ENCODE data around the gene PIGR. TPM values are rescaled to one million over a fixed set of nuclear protein-coding genes. Genes with fewer than 3 reads are reported as not detected.

The PIGR gene
- total and polyA plus RNA-seq, 10 of the 15 experiments (the other 5 are each of a cell fraction or from before 2014, with no cell fraction given): 0.96 to 7.6 (median 1.8) TPM

- TF ChIP-seq SRF (IDR thresholded peaks at IDR 0.05; ENCODE audit: low read depth in 2 of 2, low read length in 2 of 2) (no peak), CHD2 (IDR thresholded peaks at IDR 0.05; ENCODE audit: borderline replicate concordance, low read depth, low read length) (no peak), GABPA (IDR thresholded peaks at IDR 0.05; ENCODE audit: low read depth) (no peak)
These were observed 32.0 kb upstream of the PIGR start (continued) for GRCh38 chr1:206978259-206978658.

GRCh38 chr1:206975306-206975705 lies 29.0 kb upstream of the PIGR start:
- H3K9ac ChIP-seq (ENCODE audit: control insufficient read depth, insufficient read depth, low read length): no peak overlapping the region
- no TSS peak for BruUV-seq (replicated peaks)
- H3K9me3 ChIP-seq (replicated peaks; ENCODE audit: control insufficient read depth, insufficient read depth, low read length): no peaks in the 10 kb centered on the region
- no peaks in the 10 kb centered on the region for H3K36me3 ChIP-seq (ENCODE audit: control insufficient read depth in 2 of 2, insufficient read depth in 2 of 2, low read length in 1 of 2)
- no peaks in the 10 kb centered on the region for H3K27me3 ChIP-seq (replicated peaks in 1 of 2; ENCODE audit: control insufficient read depth in 2 of 2, insufficient read depth in 2 of 2, low read length in 1 of 2)
- H3K4me2 ChIP-seq (ENCODE audit: control insufficient read depth, insufficient read depth): no peak overlapping the region
- peaks cover 12% of the 10 kb centered on the region for H3K4me1 ChIP-seq (ENCODE audit: control insufficient read depth, insufficient read depth, low read length)
- SMC1A ChIA-PET (ENCODE audit: uncharacterized antibody, unreplicated experiment): no interaction called here
- ATAC-seq (no peak), DNase-seq (ENCODE audit: low read depth, low spot score) (no peak), FAIRE-seq (no peak)
- intact Hi-C loops (cut with micrococcal nuclease; ENCODE audit: unreplicated experiment) (no loop called here), in situ Hi-C loops (cut with MboI) (loop anchor here (5.0 kb wide), 1 partner anchor 248 kb away; no protein-coding TSS in a partner anchor)
- H3K79me2 ChIP-seq (ENCODE audit: control insufficient read depth, insufficient read depth, low read length): no peaks in the 10 kb centered on the region
- WGBS (ENCODE audit: insufficient coverage, insufficient replicate concordance, low lambda C conversion rate, missing lambda C conversion rate): 100% methylated on average over 1 of the region's 1 CpG
- CTCF ChIA-PET: interaction anchor here (1.3 to 12.2 kb wide), 4 partner anchors 41 to 344 kb away, joined by 3 to 314 read pairs (median 152); no protein-coding TSS in a partner anchor
- no peaks in the 10 kb centered on the region for H4K20me1 ChIP-seq (ENCODE audit: control insufficient read depth, insufficient read depth)
- no peak overlapping the region for H2AFZ ChIP-seq (ENCODE audit: control insufficient read depth, low read depth, low read length)
- RAD21 ChIA-PET (ENCODE audit: unreplicated experiment): interaction anchor here (2.3 kb wide), 1 partner anchor 63 kb away, joined by 7 read pairs; no protein-coding TSS in a partner anchor
- H3K4me3 ChIP-seq: no peak overlapping the region
- POLR2A ChIA-PET: interaction anchor here (0.6 kb wide), 1 partner anchor 49 kb away, joined by 3 read pairs; no protein-coding TSS in a partner anchor
- no peak overlapping the region for H3K27ac ChIP-seq (ENCODE audit: control insufficient read depth, insufficient read depth)
- TF ChIP-seq NFYA (IDR thresholded peaks at IDR 0.05; ENCODE audit: borderline replicate concordance, low read depth, low read length) (no peak), SKIL (IDR thresholded peaks at IDR 0.05; ENCODE audit: low read depth, poor library complexity, severe bottlenecking) (no peak), NR2C1 (IDR thresholded peaks at IDR 0.05) (no peak), BMI1 (IDR thresholded peaks at IDR 0.05; ENCODE audit: borderline replicate concordance) (no peak), TCF12 (IDR thresholded peaks at IDR 0.05; ENCODE audit: low read depth, low read length) (no peak), ZBTB33 (IDR thresholded peaks at IDR 0.05) (no peak), TCF7 (IDR thresholded peaks at IDR 0.05; ENCODE audit: borderline replicate concordance) (no peak), SRF (IDR thresholded peaks at IDR 0.05; ENCODE audit: low read depth in 2 of 2, low read length in 2 of 2) (no peak), E2F4 (IDR thresholded peaks at IDR 0.05; ENCODE audit: low read depth, low read length) (no peak), ATF7 (IDR thresholded peaks at IDR 0.05; ENCODE audit: low read depth) (no peak), HDGF (IDR thresholded peaks at IDR 0.05) (no peak), E2F8 (IDR thresholded peaks at IDR 0.05; ENCODE audit: low read depth, partially characterized antibody) (no peak), CREB1 (IDR thresholded peaks at IDR 0.05; ENCODE audit: low read depth) (no peak)
